ENCODE measurements around the gene SELENOV.

The SELENOV gene

GRCh38 chr19:39494661-39495060 lies 20.3 kb upstream of the SELENOV start:
- DNase-seq, result no peak

GRCh38 chr19:39496063-39496462 lies 18.9 kb upstream of the SELENOV start:
- DNase-seq, result no peak

- no peak for DNase-seq
Measured at GRCh38 chr19:39497701-39497995, 17.3 kb upstream of the SELENOV start.

GRCh38 chr19:39497996-39498797 lies 16.7 kb upstream of the SELENOV start:
- peak; percentile 91 for DNase-seq

- DNase-seq, result peak; percentile 71
Measured at GRCh38 chr19:39498798-39499642, 15.9 kb upstream of the SELENOV start, which contains the start of gene DLL3. TSS of gene DLL3 (plus strand) at chr19:39498947. CDS start at chr19:39498975, 28 bp downstream.

- no peak for DNase-seq
Measured at GRCh38 chr19:39499932-39500331, 15.0 kb upstream of the SELENOV start.

GRCh38 chr19:39500543-39500942 lies 14.4 kb upstream of the SELENOV start:
- DNase-seq, result no peak

- no peak for DNase-seq
Measured at GRCh38 chr19:39501340-39501739, 13.6 kb upstream of the SELENOV start.

- peak; percentile 87 for DNase-seq
Measured at GRCh38 chr19:39502640-39503417, 12.1 kb upstream of the SELENOV start.

- DNase-seq, result no peak
Measured at GRCh38 chr19:39506598-39506943, 8.4 kb upstream of the SELENOV start.

GRCh38 chr19:39506944-39507714 lies 7.8 kb upstream of the SELENOV start:
- DNase-seq, result peak; percentile 86

GRCh38 chr19:39507715-39508364 lies 7.1 kb upstream of the SELENOV start:
- DNase-seq, result no peak

GRCh38 chr19:39508629-39509028 lies 6.3 kb upstream of the SELENOV start:
- DNase-seq, result no peak

GRCh38 chr19:39509233-39509632 lies 5.7 kb upstream of the SELENOV start:
- DNase-seq, result no peak

- DNase-seq, result no peak
Measured at GRCh38 chr19:39512988-39513387, 2.0 kb upstream of the SELENOV start.

GRCh38 chr19:39515551-39516191 lies 732 bp downstream of the SELENOV start:
- no peak for DNase-seq

- no peak for DNase-seq
Measured at GRCh38 chr19:39516270-39516669, 1.3 kb downstream of the SELENOV start.

- no peak for DNase-seq
Measured at GRCh38 chr19:39517432-39517831, 2.5 kb downstream of the SELENOV start.

- DNase-seq, result no peak
Measured at GRCh38 chr19:39518458-39518857, 3.5 kb downstream of the SELENOV start.

- DNase-seq, result no peak
Measured at GRCh38 chr19:39518975-39519374, 4.0 kb downstream of the SELENOV start.

Data from eye (tissue), 1 donor.